H1 (cell line): ENCODE data around the gene SLC26A9. TPM values are rescaled to one million over a fixed set of nuclear protein-coding genes. Genes with fewer than 3 reads are reported as not detected.

Experiments
- CTCF ChIA-PET: fragments of 300-600 bp; sonication (Branson Sonifier 250); formaldehyde crosslinking; loops from one replicate; lab custom pipeline; 2021; ENCODE audit not compliant: partially characterized antibody; lab: Charles Lee
- POLR2A ChIA-PET: fragments of 300-600 bp; sonication (Branson Sonifier 250); formaldehyde crosslinking; loops from one replicate; lab custom pipeline; 2021; ENCODE audit warnings: inconsistent platforms; ENCODE audit not compliant: partially characterized antibody; lab: Charles Lee
- DNase-seq, 2 experiments: peaks; one replicate each; pipeline versions ENCODE4 v3.0.0 to v3.0.0-alpha.2; 2010 to 2022; ENCODE audit warnings: low spot score in 2 of 2, low read depth in 1 of 2, mixed read lengths in 1 of 2
- FAIRE-seq: peaks from 2 replicates; lab custom pipeline; 2011; peaks lifted over from hg19 to GRCh38; lab: Jason Lieb, UNC
- H2AFZ ChIP-seq: 2 replicates; pipeline ENCODE4 v1.8.1; 2012; ENCODE audit warnings: low read length, inconsistent platforms
- H2AK5ac ChIP-seq: 2 replicates; pipeline ENCODE4 v1.6.1; 2013; ENCODE audit warnings: low read depth, low read length
- H2BK120ac ChIP-seq: replicated peaks from 2 replicates; pipeline ENCODE3; 2013; ENCODE audit warnings: low read depth, low read length, inconsistent platforms
- H2BK12ac ChIP-seq: 2 replicates; pipeline ENCODE4 v1.6.1; 2013; ENCODE audit warnings: low read depth, low read length
- H2BK15ac ChIP-seq: 2 replicates; pipeline ENCODE4 v1.6.1; 2013; ENCODE audit warnings: low read length
- H2BK20ac ChIP-seq: 2 replicates; pipeline ENCODE4 v1.6.1; 2013; ENCODE audit warnings: low read length
- H2BK5ac ChIP-seq: 2 replicates; pipeline ENCODE4 v1.6.1; 2013; ENCODE audit warnings: low read depth, low read length
- H3K14ac ChIP-seq: 2 replicates; pipeline ENCODE4 v1.6.1; 2013; ENCODE audit warnings: inconsistent platforms; ENCODE audit not compliant: insufficient read length
- H3K18ac ChIP-seq: 2 replicates; pipeline ENCODE4 v1.6.1; 2013; ENCODE audit warnings: low read length; ENCODE audit errors: extremely low read depth
- H3K23ac ChIP-seq: 2 replicates; pipeline ENCODE4 v1.6.1; 2013; ENCODE audit warnings: inconsistent platforms; ENCODE audit not compliant: insufficient read length
- H3K23me2 ChIP-seq: 2 replicates; pipeline ENCODE4 v1.6.1; 2013; ENCODE audit warnings: low read depth, low read length
- H3K27ac ChIP-seq: 2 replicates; pipeline ENCODE4 v1.6.1; 2011; ENCODE audit warnings: low read depth, low read length, inconsistent platforms
- H3K27me3 ChIP-seq, 4 experiments: replicated peaks in 1 of 4; 1 replicate in 1 of 4; 2 replicates in 3 of 4; pipeline versions ENCODE4 v1.6.1 to v1.8.1; 2011 to 2013; ENCODE audit warnings: low read length in 3 of 4, mild to moderate bottlenecking in 3 of 4, inconsistent platforms in 2 of 4, mixed read lengths in 2 of 4, moderate library complexity in 1 of 4; ENCODE audit not compliant: control insufficient read depth in 3 of 4, insufficient read depth in 3 of 4; ENCODE audit errors: extremely low read depth in 1 of 4
- H3K36me3 ChIP-seq, 4 experiments: 2 replicates each; pipeline versions ENCODE4 v1.6.1 to v1.8.1; 2011 to 2013; ENCODE audit warnings: mild to moderate bottlenecking in 4 of 4, low read length in 3 of 4, moderate library complexity in 2 of 4, control low read depth in 1 of 4, inconsistent platforms in 1 of 4; ENCODE audit not compliant: insufficient read depth in 4 of 4, control insufficient read depth in 2 of 4
- H3K4ac ChIP-seq: replicated peaks from 2 replicates; pipeline ENCODE3; 2013; ENCODE audit warnings: low read length, low read depth, mixed read lengths, inconsistent platforms; ENCODE audit not compliant: insufficient read length
- H3K4me1 ChIP-seq, 4 experiments: replicated peaks in 1 of 4; 1 replicate in 1 of 4; 2 replicates in 3 of 4; pipeline versions ENCODE4 v1.6.1 to v1.8.1; 2011 to 2013; ENCODE audit warnings: low read length in 3 of 4, inconsistent platforms in 2 of 4, mixed read lengths in 1 of 4; ENCODE audit not compliant: insufficient read depth in 4 of 4, control insufficient read depth in 3 of 4
- H3K4me2 ChIP-seq, 2 experiments: 2 replicates each; pipeline versions ENCODE4 v1.6.1 to v1.8.1; 2011 to 2013; ENCODE audit warnings: low read depth in 2 of 2, low read length in 2 of 2, control low read depth in 1 of 2, inconsistent platforms in 1 of 2, mild to moderate bottlenecking in 1 of 2; ENCODE audit not compliant: insufficient read depth in 1 of 2
- H3K4me3 ChIP-seq, 4 experiments: fragments of 200-600, 300-600 bp in 1 of 4; sonication (generic), shearing (Covaris generic), sonication (Bioruptor Twin) in 1 of 4; 2 replicates each; pipeline versions ENCODE4 v1.5.1 to v1.8.1; 2011 to 2016; ENCODE audit warnings: low read length in 4 of 4, low read depth in 3 of 4, control low read depth in 2 of 4, inconsistent platforms in 2 of 4, mild to moderate bottlenecking in 2 of 4, mixed read lengths in 1 of 4, moderate library complexity in 1 of 4; ENCODE audit not compliant: insufficient read depth in 2 of 4; ENCODE audit errors: extremely low read depth in 1 of 4
- H3K56ac ChIP-seq: replicated peaks from 2 replicates; pipeline ENCODE3; 2013; ENCODE audit warnings: low read depth, mild to moderate bottlenecking, mixed read lengths, low read length, inconsistent platforms; ENCODE audit not compliant: insufficient read length
- H3K79me1 ChIP-seq: 2 replicates; pipeline ENCODE4 v1.6.1; 2013; ENCODE audit warnings: low read depth, low read length, control low read depth
- H3K79me2 ChIP-seq, 2 experiments: 2 replicates each; pipeline versions ENCODE4 v1.6.1 to v1.8.1; 2012 to 2013; ENCODE audit warnings: low read length in 2 of 2, mild to moderate bottlenecking in 2 of 2, inconsistent platforms in 1 of 2; ENCODE audit not compliant: insufficient read depth in 2 of 2, control insufficient read depth in 1 of 2
- H3K9ac ChIP-seq, 4 experiments: replicated peaks in 1 of 4; 1 replicate in 1 of 4; 2 replicates in 3 of 4; pipeline versions ENCODE4 v1.6.1 to v1.8.1; 2011 to 2013; ENCODE audit warnings: low read depth in 3 of 4, low read length in 3 of 4, control low read depth in 2 of 4, mild to moderate bottlenecking in 2 of 4, moderate library complexity in 2 of 4, inconsistent platforms in 1 of 4; ENCODE audit errors: extremely low read depth in 1 of 4
- H3K9me3 ChIP-seq, 2 experiments: 2 replicates each; pipeline versions ENCODE4 v1.6.1 to v1.8.1; 2012 to 2013; ENCODE audit warnings: mild to moderate bottlenecking in 2 of 2, moderate library complexity in 2 of 2, control low read depth in 1 of 2, inconsistent platforms in 1 of 2, low read depth in 1 of 2, low read length in 1 of 2, mixed read lengths in 1 of 2; ENCODE audit not compliant: insufficient read depth in 2 of 2
- H4K20me1 ChIP-seq, 2 experiments: replicated peaks in 1 of 2; 2 replicates each; pipeline versions ENCODE3 to v1.8.1; 2011 to 2013; ENCODE audit warnings: inconsistent platforms in 2 of 2, low read length in 2 of 2, mild to moderate bottlenecking in 1 of 2; ENCODE audit not compliant: insufficient read depth in 2 of 2, control insufficient read depth in 1 of 2
- H4K5ac ChIP-seq: 2 replicates; pipeline ENCODE4 v1.6.1; 2013; ENCODE audit warnings: low read length, low read depth, mixed read lengths, inconsistent platforms; ENCODE audit not compliant: insufficient read length
- H4K8ac ChIP-seq: 2 replicates; pipeline ENCODE4 v1.8.0; 2013; ENCODE audit warnings: mild to moderate bottlenecking, moderate library complexity, low read length, inconsistent platforms; ENCODE audit not compliant: insufficient read depth; ENCODE audit errors: extremely low read depth
- H4K91ac ChIP-seq: replicated peaks from 2 replicates; pipeline ENCODE3; 2013; ENCODE audit warnings: low read length, mixed read lengths, inconsistent platforms; ENCODE audit not compliant: insufficient read length
- CBX5 ChIP-seq: fragments of 300-800, 300-1000 bp; sonication (generic); IDR thresholded peaks from 2 replicates; pipeline ENCODE4 v1.7.1; 2016; ENCODE audit warnings: antibody characterized with exemption, low read length, low read depth
- FOSL1 ChIP-seq: IDR thresholded peaks from 2 replicates; pipeline ENCODE4 v1.6.1; 2011; ENCODE audit warnings: mild to moderate bottlenecking, low read depth, low read length, moderate library complexity; ENCODE audit not compliant: insufficient read depth
- KDM5A ChIP-seq: fragments of 200-600 bp; IDR thresholded peaks from 2 replicates; pipeline ENCODE4 v1.7.1; 2012; ENCODE audit warnings: mild to moderate bottlenecking, low read length, inconsistent platforms, mixed read lengths
- MAX ChIP-seq: IDR thresholded peaks from 2 replicates; pipeline ENCODE4 v1.6.1; 2012; ENCODE audit warnings: inconsistent platforms
- NRF1 ChIP-seq: IDR thresholded peaks from 2 replicates; pipeline ENCODE4 v1.6.1; 2011; ENCODE audit warnings: mild to moderate bottlenecking, low read depth, low read length, improper control_type of control experiment
- SIX5 ChIP-seq: IDR thresholded peaks from 2 replicates; pipeline ENCODE4 v1.6.1; 2011; ENCODE audit warnings: mild to moderate bottlenecking, low read depth, low read length
- SP1 ChIP-seq: IDR thresholded peaks from 2 replicates; pipeline ENCODE4 v1.6.1; 2011; ENCODE audit warnings: low read depth, low read length
- TAF1 ChIP-seq: IDR thresholded peaks from 2 replicates; pipeline ENCODE4 v1.6.1; 2011; ENCODE audit warnings: mild to moderate bottlenecking, low read depth, low read length
- ZNF274 ChIP-seq: IDR thresholded peaks from 2 replicates; pipeline ENCODE4 v1.7.0; 2012; ENCODE audit warnings: low read length, borderline replicate concordance; ENCODE audit errors: extremely low read depth
- WGBS, 2 experiments: shearing (Covaris generic) in 1 of 2; methylation state at CpG; one replicate each; pipeline versions ENCODE4 v1.1.6 to v1.1.7; 2013 to 2015; ENCODE audit warnings: low lambda C conversion rate in 2 of 2, mixed read lengths in 2 of 2, inconsistent platforms in 1 of 2, low coverage in 1 of 2, missing lambda C conversion rate in 1 of 2; ENCODE audit not compliant: insufficient replicate concordance in 2 of 2, insufficient coverage in 1 of 2, insufficient read length in 1 of 2; ENCODE audit errors: extremely low coverage in 1 of 2, missing lambda C conversion rate in 1 of 2; 5-methylcytosine and 5-hydroxymethylcytosine counted together
- polyA plus RNA-seq, 7 experiments: library from polyadenylated mRNA; depleted of rRNA in 3 of 7; stranded (reverse) in 5 of 7; unstranded in 2 of 7; fragments of >200 nt in 5 of 7; fragments of 200-250 nt in 2 of 7; gene quantifications; 1 replicate in 5 of 7; 2 replicates in 1 of 7; 4 replicates in 1 of 7; pipeline versions ENCODE4 v1.2.1 to v1.2.3, GENCODE V29; 2011 to 2013; ENCODE audit warnings: missing spikeins in 2 of 7, mixed read lengths in 2 of 7
- total RNA-seq: library from RNA; stranded (reverse); fragmentation: NEBNext Ultra II Directional; extraction: Animal tissue kit (Norgen Biotek cat#: 25700); gene quantifications from 2 replicates; pipeline ENCODE4 v1.2.1, GENCODE V29; 2021

The SLC26A9 gene
- total and polyA plus RNA-seq, 2 of the 8 experiments (the other 6 are each of a cell fraction or from before 2014, with no cell fraction given) = not detected

- Histone ChIP-seq H2AFZ (no peak overlapping the region), H2BK15ac (peak overlapping the region; percentile 10; the same call in 1 of the 2 replicates), H2BK5ac (0 out of 2 replicates have a peak overlapping the region, but pooled peaks have one; percentile 5), H3K27me3 (no peaks in the 10 kb centered on the region; a peak in 1 of 7 replicates), H2BK12ac (peak overlapping the region; percentile 3; the same call in 1 of the 2 replicates), H3K56ac (peak overlapping the region; percentile 100), H4K8ac (no peak overlapping the region; the same call in 1 of the 2 replicates), H2BK120ac (peak overlapping the region; percentile 55), H3K9me3 (peaks cover 0 to 4% of the 10 kb centered on the region in 2 experiments; a peak in 1 of 4 replicates), H3K4me3 (no peak overlapping the region), H3K23me2 (peaks cover 27% of the 10 kb centered on the region), H3K23ac (peak overlapping the region; percentile 85), H3K79me2 (no peaks in the 10 kb centered on the region), H4K5ac (no peak overlapping the region), H3K14ac (no peak overlapping the region), H3K4me1 (no peaks in the 10 kb centered on the region; a peak in 2 of 7 replicates), H4K20me1 (peaks cover 0 to 27% of the 10 kb centered on the region in 2 experiments), H3K18ac (no peak overlapping the region), H2BK20ac (no peak overlapping the region), H3K27ac (no peak overlapping the region), H3K4me2 (no peak overlapping the region; a peak in 1 of 4 replicates), H2AK5ac (peak overlapping the region; percentile 99), H3K4ac (peak overlapping the region; percentile 34), H3K79me1 (peaks cover 5% of the 10 kb centered on the region), H3K9ac (no peak overlapping the region), H3K36me3 (no peaks in the 10 kb centered on the region; a peak in 1 of 8 replicates), H4K91ac (peak overlapping the region; percentile 52)
- POLR2A ChIA-PET = interaction anchor here (0.9 kb wide), 1 partner anchor 10 kb away, joined by 3 read pairs; no protein-coding TSS in a partner anchor
- CTCF ChIA-PET = interaction anchor here (1.0 to 2.1 kb wide), 6 partner anchors 29 to 314 kb away, joined by 3 to 9 read pairs (median 4); partner anchors contain the start of gene SLC26A9
- TF ChIP-seq CBX5 (no peak), SP1 (no peak), TAF1 (no peak), SIX5 (no peak), KDM5A (no peak), FOSL1 (no peak), MAX (no peak), ZNF274 (no peak), NRF1 (no peak)
- 79 to 100% methylated on average over 3 to 11 of the region's 11 CpGs for WGBS, 2 experiments
- DNase-seq (no peak), FAIRE-seq (no peak)
Measured at GRCh38 chr1:205972491-205973168, 29.4 kb upstream of the SLC26A9 start.
